ENCODE data around the gene AGAP1. TPM values are rescaled to one million over a fixed set of nuclear protein-coding genes. Genes with fewer than 3 reads are reported as not detected.

The AGAP1 gene
- polyA plus RNA-seq, 1 donor from 2014 or later = 17.4 TPM

- H3K9me3 ChIP-seq (ENCODE audit: low read length) = no peaks in the 10 kb centered on the region
- no peaks in the 10 kb centered on the region for H3F3A ChIP-seq (ENCODE audit: insufficient read depth, low read length, poor library complexity, severe bottlenecking)
- H4K20me1 ChIP-seq (ENCODE audit: insufficient read depth) = no peaks in the 10 kb centered on the region
- H3K9me2 ChIP-seq (ENCODE audit: insufficient read depth, low read length) = no peaks in the 10 kb centered on the region
- no peak overlapping the region for H3K9ac ChIP-seq (ENCODE audit: low read length)
- H3K27ac ChIP-seq (ENCODE audit: low read length) = no peak overlapping the region
- no peaks in the 10 kb centered on the region for H3K79me2 ChIP-seq (replicated peaks; ENCODE audit: insufficient read depth, low read length)
- H3K36me3 ChIP-seq (ENCODE audit: insufficient read depth, low read length) = peaks cover 4% of the 10 kb centered on the region
- TF ChIP-seq SMC3 (conservative IDR thresholded peaks at IDR 0.05; ENCODE audit: poor library complexity) (no peak), REST (IDR thresholded peaks at IDR 0.05; ENCODE audit: borderline replicate concordance) (no peak), CTCF (IDR thresholded peaks at IDR 0.05; ENCODE audit: poor library complexity, severe bottlenecking) (no peak), POLR2AphosphoS5 (IDR thresholded peaks at IDR 0.05) (no peak), TAF1 (IDR thresholded peaks at IDR 0.05; ENCODE audit: low read depth) (no peak), RAD21 (conservative IDR thresholded peaks at IDR 0.05) (no peak), MXI1 (conservative IDR thresholded peaks at IDR 0.05; ENCODE audit: poor library complexity, severe bottlenecking) (no peak), EP300 (conservative IDR thresholded peaks at IDR 0.05; ENCODE audit: poor library complexity, severe bottlenecking) (no peak), EZH2 (IDR thresholded peaks at IDR 0.05; ENCODE audit: borderline replicate concordance, insufficient read depth, low read length, poor library complexity, severe bottlenecking) (no peak)
- no peak overlapping the region for H2AFZ ChIP-seq (ENCODE audit: low read depth, low read length)
- no peaks in the 10 kb centered on the region for H3K27me3 ChIP-seq (ENCODE audit: insufficient read depth, low read depth, low read length)
- H3K4me2 ChIP-seq (ENCODE audit: low read length) = no peak overlapping the region
- no peak overlapping the region for H3K4me3 ChIP-seq (ENCODE audit: low read length)
Observed at GRCh38 chr2:235806986-235807750, 313.3 kb downstream of the AGAP1 start.

- Histone ChIP-seq H3K27me3 (ENCODE audit: insufficient read depth, low read depth, low read length) (no peaks in the 10 kb centered on the region), H2AFZ (ENCODE audit: low read depth, low read length) (no peak overlapping the region), H3F3A (ENCODE audit: insufficient read depth, low read length, poor library complexity, severe bottlenecking) (no peaks in the 10 kb centered on the region), H3K9me3 (ENCODE audit: low read length) (no peaks in the 10 kb centered on the region), H3K4me3 (ENCODE audit: low read length) (no peak overlapping the region), H4K20me1 (ENCODE audit: insufficient read depth) (no peaks in the 10 kb centered on the region), H3K9ac (ENCODE audit: low read length) (no peak overlapping the region), H3K9me2 (ENCODE audit: insufficient read depth, low read length) (no peaks in the 10 kb centered on the region), H3K79me2 (replicated peaks; ENCODE audit: insufficient read depth, low read length) (no peaks in the 10 kb centered on the region), H3K36me3 (ENCODE audit: insufficient read depth, low read length) (peaks cover 4% of the 10 kb centered on the region), H3K27ac (ENCODE audit: low read length) (no peak overlapping the region), H3K4me2 (ENCODE audit: low read length) (no peak overlapping the region)
- no peak for TF ChIP-seq POLR2AphosphoS5 (IDR thresholded peaks at IDR 0.05)
- no peak for TF ChIP-seq MXI1 (conservative IDR thresholded peaks at IDR 0.05; ENCODE audit: poor library complexity, severe bottlenecking)
- no peak for TF ChIP-seq SMC3 (conservative IDR thresholded peaks at IDR 0.05; ENCODE audit: poor library complexity)
Observed at GRCh38 chr2:235808366-235808765, 314.5 kb downstream of the AGAP1 start.

All from neural cell (in vitro differentiated cells).